ENCODE data around the gene RIC3.

Gene RIC3

DNA sequence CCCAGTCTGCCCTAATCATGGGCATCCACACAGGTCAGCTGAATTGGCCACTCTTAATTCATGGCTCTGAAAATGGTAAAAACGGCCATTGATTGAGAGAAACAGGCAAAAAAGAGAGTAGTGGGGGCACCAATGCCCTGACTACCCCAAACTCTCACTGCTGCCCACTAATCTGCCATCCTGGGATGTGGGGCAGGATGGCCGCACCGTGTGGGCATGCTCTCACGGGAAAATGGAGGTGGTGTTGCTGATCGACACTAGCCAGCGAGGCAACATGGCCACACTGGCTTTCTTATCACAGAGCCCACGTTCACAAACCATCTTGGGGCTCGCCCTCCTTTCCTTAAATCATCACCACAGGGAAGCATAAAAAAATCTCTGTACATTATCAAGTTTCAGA, 99.1 kb downstream of the RIC3 start:
- Histone ChIP-seq H3K27me3 (peaks cover 57% of the 10 kb centered on the region), H3K4me3 (ENCODE audit: low read depth in 1 of 2, low read length in 1 of 2) (no peak overlapping the region), H3K36me3 (no peaks in the 10 kb centered on the region), H3K9me3 (no peaks in the 10 kb centered on the region), H3K4me1 (ENCODE audit: control insufficient read depth in 1 of 2, insufficient read depth in 1 of 2, low read depth in 1 of 2, low read length in 1 of 2) (no peaks in the 10 kb centered on the region), H3K27ac (no peak overlapping the region)
- TF ChIP-seq, protein P1, sequence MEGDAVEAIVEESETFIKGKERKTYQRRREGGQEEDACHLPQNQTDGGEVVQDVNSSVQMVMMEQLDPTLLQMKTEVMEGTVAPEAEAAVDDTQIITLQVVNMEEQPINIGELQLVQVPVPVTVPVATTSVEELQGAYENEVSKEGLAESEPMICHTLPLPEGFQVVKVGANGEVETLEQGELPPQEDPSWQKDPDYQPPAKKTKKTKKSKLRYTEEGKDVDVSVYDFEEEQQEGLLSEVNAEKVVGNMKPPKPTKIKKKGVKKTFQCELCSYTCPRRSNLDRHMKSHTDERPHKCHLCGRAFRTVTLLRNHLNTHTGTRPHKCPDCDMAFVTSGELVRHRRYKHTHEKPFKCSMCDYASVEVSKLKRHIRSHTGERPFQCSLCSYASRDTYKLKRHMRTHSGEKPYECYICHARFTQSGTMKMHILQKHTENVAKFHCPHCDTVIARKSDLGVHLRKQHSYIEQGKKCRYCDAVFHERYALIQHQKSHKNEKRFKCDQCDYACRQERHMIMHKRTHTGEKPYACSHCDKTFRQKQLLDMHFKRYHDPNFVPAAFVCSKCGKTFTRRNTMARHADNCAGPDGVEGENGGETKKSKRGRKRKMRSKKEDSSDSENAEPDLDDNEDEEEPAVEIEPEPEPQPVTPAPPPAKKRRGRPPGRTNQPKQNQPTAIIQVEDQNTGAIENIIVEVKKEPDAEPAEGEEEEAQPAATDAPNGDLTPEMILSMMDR (IDR thresholded peaks at IDR 0.05) = no peak

DNA sequence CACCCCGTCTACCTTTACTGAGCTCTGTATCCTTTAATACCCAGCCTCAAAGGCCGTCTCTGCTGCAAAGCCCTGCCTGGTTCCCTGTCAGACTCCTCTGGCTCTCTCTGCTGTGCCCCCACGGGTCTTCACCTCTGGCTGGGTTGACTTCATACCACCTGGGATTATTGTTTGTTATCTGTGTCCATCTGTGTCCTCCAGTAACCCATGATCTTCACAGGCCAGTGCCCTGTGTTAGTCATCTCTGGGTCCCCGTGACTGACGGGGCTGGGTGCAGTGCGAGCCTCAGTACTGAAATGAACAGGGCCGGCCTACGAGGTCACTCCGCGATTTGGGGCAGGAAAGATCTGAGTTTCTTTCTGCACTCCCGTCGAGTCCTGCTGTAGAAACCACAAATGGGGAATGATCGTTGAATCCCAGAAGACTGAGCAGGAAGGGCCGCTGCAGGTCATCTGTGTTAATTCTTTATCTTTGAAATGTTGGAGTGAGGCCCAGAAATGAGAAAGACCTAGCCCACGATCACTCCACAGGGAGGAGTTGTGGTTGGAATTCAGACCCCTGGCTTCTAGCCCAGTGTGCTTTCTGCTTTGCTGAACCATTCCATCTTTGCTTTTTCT, 100.1 kb downstream of the RIC3 start:
- TF ChIP-seq, protein P1 (IDR thresholded peaks at IDR 0.05) = no peak
- no peak overlapping the region for H3K4me3 ChIP-seq (ENCODE audit: low read depth in 1 of 2, low read length in 1 of 2)
- H3K27ac ChIP-seq = no peak overlapping the region

GRCh38 chr11:8067929-8068575, 100.8 kb downstream of the RIC3 start:
- TF ChIP-seq, protein P1 (IDR thresholded peaks at IDR 0.05) = no peak
- peaks cover 43% of the 10 kb centered on the region for H3K27me3 ChIP-seq

More for the DNA sequence above, 100.1 kb downstream of the RIC3 start:
- Histone ChIP-seq H3K36me3 (no peaks in the 10 kb centered on the region), H3K9me3 (no peaks in the 10 kb centered on the region), H3K27me3 (peaks cover 50% of the 10 kb centered on the region), H3K4me1 (ENCODE audit: control insufficient read depth in 1 of 2, insufficient read depth in 1 of 2, low read depth in 1 of 2, low read length in 1 of 2) (no peaks in the 10 kb centered on the region)

DNA sequence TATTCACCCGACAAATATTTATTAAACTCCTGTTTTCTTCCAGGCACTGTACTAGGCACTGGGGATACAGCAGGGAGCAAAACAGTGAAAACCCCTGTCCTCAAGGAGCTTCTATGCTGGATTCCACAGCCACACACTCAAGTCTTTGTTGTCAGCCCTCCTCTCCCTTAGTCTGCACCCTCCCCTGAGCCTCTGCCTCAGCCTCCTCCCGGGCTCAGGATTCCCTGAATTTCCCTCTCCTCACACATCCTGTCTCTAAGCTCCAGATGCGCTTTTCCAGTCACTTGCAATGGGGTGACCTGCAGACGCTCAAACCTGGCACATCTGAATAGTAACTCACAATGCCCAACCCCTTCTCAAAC, 101.3 kb downstream of the RIC3 start:
- no peak overlapping the region for H3K27ac ChIP-seq
- H3K4me3 ChIP-seq (ENCODE audit: low read depth in 1 of 2, low read length in 1 of 2) = no peak overlapping the region
- no peaks in the 10 kb centered on the region for H3K4me1 ChIP-seq (ENCODE audit: control insufficient read depth in 1 of 2, insufficient read depth in 1 of 2, low read depth in 1 of 2, low read length in 1 of 2)
- no peaks in the 10 kb centered on the region for H3K9me3 ChIP-seq
- no peaks in the 10 kb centered on the region for H3K36me3 ChIP-seq
- H3K27me3 ChIP-seq = peaks cover 38% of the 10 kb centered on the region
- TF ChIP-seq, protein P1 (IDR thresholded peaks at IDR 0.05) = no peak

More at GRCh38 chr11:8067929-8068575, 100.8 kb downstream of the RIC3 start:
- H3K27ac ChIP-seq = no peak overlapping the region
- H3K9me3 ChIP-seq = no peaks in the 10 kb centered on the region
- H3K4me3 ChIP-seq (ENCODE audit: low read depth in 1 of 2, low read length in 1 of 2) = no peak overlapping the region
- no peaks in the 10 kb centered on the region for H3K36me3 ChIP-seq
- H3K4me1 ChIP-seq (ENCODE audit: control insufficient read depth in 1 of 2, insufficient read depth in 1 of 2, low read depth in 1 of 2, low read length in 1 of 2) = no peaks in the 10 kb centered on the region

- Histone ChIP-seq H3K27ac (no peak overlapping the region), H3K4me3 (ENCODE audit: low read depth in 1 of 2, low read length in 1 of 2) (no peak overlapping the region), H3K9me3 (no peaks in the 10 kb centered on the region), H3K4me1 (ENCODE audit: control insufficient read depth in 1 of 2, insufficient read depth in 1 of 2, low read depth in 1 of 2, low read length in 1 of 2) (no peaks in the 10 kb centered on the region), H3K27me3 (peaks cover 32% of the 10 kb centered on the region), H3K36me3 (no peaks in the 10 kb centered on the region)
- TF ChIP-seq, protein P1 (IDR thresholded peaks at IDR 0.05) = no peak
Measured at GRCh38 chr11:8066911-8067455, 101.8 kb downstream of the RIC3 start.
